ENCODE results near the gene FGFR2. TPM values are rescaled to one million over a fixed set of nuclear protein-coding genes. Genes with fewer than 3 reads are reported as not detected.
A peak's percentile ranks its signal among the peaks of the same experiment; 100 is the strongest.

The FGFR2 gene
- total RNA-seq, 4 donors from 2014 or later = 41.6 to 79.3 (median 60.5) TPM

DNA sequence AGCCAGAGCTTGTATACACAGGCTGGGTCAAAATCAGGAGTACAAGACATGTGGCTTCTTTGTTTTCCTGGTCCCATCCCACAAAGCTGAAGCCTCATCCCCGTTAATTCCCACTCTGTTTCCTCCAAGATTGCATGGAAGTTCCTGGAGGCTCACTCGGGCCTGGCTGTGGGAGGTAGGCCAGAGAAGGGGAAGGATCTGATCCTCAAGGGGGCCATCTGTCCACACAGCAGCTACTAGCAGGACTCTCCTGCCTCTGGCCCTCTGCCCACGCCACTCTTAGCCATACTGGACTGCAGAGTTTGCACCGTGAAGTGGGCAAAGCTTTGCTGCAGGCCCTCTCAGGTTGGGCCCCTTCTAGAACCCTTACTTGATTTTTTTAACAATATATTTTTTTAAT is 160.6 kb downstream of the FGFR2 start:
- TF ChIP-seq, protein P1, sequence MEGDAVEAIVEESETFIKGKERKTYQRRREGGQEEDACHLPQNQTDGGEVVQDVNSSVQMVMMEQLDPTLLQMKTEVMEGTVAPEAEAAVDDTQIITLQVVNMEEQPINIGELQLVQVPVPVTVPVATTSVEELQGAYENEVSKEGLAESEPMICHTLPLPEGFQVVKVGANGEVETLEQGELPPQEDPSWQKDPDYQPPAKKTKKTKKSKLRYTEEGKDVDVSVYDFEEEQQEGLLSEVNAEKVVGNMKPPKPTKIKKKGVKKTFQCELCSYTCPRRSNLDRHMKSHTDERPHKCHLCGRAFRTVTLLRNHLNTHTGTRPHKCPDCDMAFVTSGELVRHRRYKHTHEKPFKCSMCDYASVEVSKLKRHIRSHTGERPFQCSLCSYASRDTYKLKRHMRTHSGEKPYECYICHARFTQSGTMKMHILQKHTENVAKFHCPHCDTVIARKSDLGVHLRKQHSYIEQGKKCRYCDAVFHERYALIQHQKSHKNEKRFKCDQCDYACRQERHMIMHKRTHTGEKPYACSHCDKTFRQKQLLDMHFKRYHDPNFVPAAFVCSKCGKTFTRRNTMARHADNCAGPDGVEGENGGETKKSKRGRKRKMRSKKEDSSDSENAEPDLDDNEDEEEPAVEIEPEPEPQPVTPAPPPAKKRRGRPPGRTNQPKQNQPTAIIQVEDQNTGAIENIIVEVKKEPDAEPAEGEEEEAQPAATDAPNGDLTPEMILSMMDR (IDR thresholded peaks at IDR 0.05) = peak in 1 of 4 experiments; percentile 35
- TF ChIP-seq POLR2A (IDR thresholded peaks at IDR 0.05) = no peak
- no peaks in the 10 kb centered on the region for H3K9me3 ChIP-seq
- peaks cover 3 to 31% (median 4%) of the 10 kb centered on the region in 3 donors for H3K4me1 ChIP-seq
- H3K4me3 ChIP-seq = no peak overlapping the region
- no peaks in the 10 kb centered on the region for H3K36me3 ChIP-seq
- no peak for ATAC-seq
- WGBS, 2 donors (ENCODE audit: low coverage in 1 of 2) = 20 to 43% methylated on average over 1 to 4 of the region's 4 CpGs
- H3K27ac ChIP-seq = peak overlapping the region in 2 of 4 donors; percentile 13 to 30
- H3K27me3 ChIP-seq = no peaks in the 10 kb centered on the region

DNA sequence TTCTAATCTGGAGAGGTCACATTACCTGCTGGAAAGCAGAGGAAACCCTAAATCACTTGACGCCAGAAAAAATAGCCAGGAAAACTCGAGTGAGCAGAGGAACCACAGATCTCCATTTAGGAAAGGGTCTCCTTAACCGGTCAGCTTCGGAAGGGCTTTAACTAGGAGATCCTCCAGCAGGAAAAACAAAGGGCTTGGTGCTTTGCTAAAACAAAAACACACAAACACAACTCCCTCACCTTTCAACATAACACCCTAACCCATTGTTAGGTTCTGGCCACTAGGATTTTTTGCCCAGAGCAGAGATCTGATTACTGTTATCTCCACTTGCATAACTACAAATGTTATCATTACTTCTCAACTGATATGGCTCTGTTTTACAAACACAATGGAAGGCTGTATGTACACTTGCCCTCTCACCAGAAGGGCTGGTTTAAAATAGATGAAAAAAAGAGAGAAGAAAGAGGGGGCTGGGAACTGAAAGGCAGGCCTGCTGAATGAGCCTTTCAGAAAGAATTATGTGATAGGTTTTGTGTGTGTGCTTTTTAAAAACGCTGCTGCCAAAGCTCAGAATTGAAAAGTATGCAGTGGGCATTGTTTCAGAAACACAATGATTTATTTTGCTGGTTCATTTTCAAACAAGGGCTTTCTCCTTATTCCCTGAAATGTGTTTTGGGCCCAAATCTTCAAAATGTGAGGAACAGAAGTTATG is 161.5 kb downstream of the FGFR2 start:
- Histone ChIP-seq H3K27ac (peak overlapping the region in 3 of 4 donors; percentile 13 to 55 (median 30)), H3K4me3 (no peak overlapping the region)
- WGBS, 2 donors (ENCODE audit: low coverage in 1 of 2) = 48 to 70% methylated on average over 5 of the region's 5 CpGs

GRCh38 chr10:121436281-121436629 is 162.0 kb downstream of the FGFR2 start:
- no peak overlapping the region for H3K27ac ChIP-seq
- WGBS, 2 donors (ENCODE audit: low coverage in 1 of 2) = 76 to 84% methylated on average over 3 to 5 of the region's 5 CpGs

More for the DNA sequence above, 161.5 kb downstream of the FGFR2 start:
- Histone ChIP-seq H3K27me3 (no peaks in the 10 kb centered on the region), H3K4me1 (peaks cover 3 to 31% (median 4%) of the 10 kb centered on the region in 3 donors), H3K36me3 (no peaks in the 10 kb centered on the region), H3K9me3 (no peaks in the 10 kb centered on the region)
- no peak for ATAC-seq
- TF ChIP-seq POLR2A (IDR thresholded peaks at IDR 0.05) (no peak), EP300 (IDR thresholded peaks at IDR 0.05) (no peak), POLR2AphosphoS5 (IDR thresholded peaks at IDR 0.05) (no peak)
- TF ChIP-seq, protein P1 (IDR thresholded peaks at IDR 0.05) = no peak

DNA sequence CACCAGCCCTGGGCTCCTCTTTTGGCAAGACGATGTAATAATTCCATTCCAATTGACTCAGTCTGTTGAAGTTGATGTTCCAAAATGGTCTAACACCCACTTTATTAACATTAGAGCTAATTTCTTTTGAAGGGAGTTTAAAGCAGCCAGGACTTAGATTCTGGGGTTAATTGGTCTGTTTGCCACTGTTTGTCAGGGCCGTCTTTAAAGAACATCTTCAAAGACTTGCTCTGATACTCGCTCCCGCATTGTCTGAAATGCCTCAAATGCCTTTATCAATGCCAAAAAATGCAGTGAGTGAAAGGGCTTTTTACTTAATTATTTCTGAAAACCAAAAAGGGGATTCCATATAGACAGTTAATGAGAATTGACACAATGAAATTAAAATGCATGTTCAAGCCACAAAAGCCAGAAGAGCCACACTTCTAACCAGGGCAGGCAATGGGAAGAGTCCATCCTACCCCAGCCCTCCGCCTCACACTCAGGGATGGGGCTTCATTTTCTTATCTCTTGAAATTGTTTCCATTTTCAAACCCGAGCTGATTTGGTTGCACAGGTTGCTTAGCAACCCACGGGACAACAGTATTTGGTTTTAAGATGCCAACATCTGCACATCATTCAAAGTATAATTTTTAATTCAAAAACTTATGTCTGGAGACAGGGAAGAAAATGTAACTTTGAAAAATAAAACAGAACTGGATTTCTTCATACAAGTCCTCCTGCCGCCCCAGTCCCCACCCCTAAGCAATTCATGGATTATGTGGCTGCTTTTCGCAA is 163.0 kb downstream of the FGFR2 start:
- Histone ChIP-seq H3K36me3 (no peaks in the 10 kb centered on the region), H3K9me3 (no peaks in the 10 kb centered on the region), H3K4me1 (peaks cover 3 to 31% (median 4%) of the 10 kb centered on the region in 3 donors), H3K4me3 (no peak overlapping the region), H3K27ac (no peak overlapping the region), H3K27me3 (no peaks in the 10 kb centered on the region)
- ATAC-seq = no peak
- TF ChIP-seq, protein P1 (IDR thresholded peaks at IDR 0.05) = no peak
- no peak for TF ChIP-seq EP300 (IDR thresholded peaks at IDR 0.05)
- no peak for TF ChIP-seq POLR2AphosphoS5 (IDR thresholded peaks at IDR 0.05)
- no peak for TF ChIP-seq POLR2A (IDR thresholded peaks at IDR 0.05)
- WGBS, 2 donors (ENCODE audit: low coverage in 1 of 2) = 36 to 72% methylated on average over 7 to 9 of the region's 9 CpGs

More at GRCh38 chr10:121436281-121436629, 162.0 kb downstream of the FGFR2 start:
- peaks cover 3 to 31% (median 4%) of the 10 kb centered on the region in 3 donors for H3K4me1 ChIP-seq
- H3K9me3 ChIP-seq = no peaks in the 10 kb centered on the region
- H3K36me3 ChIP-seq = no peaks in the 10 kb centered on the region
- H3K4me3 ChIP-seq = no peak overlapping the region
- TF ChIP-seq POLR2A (IDR thresholded peaks at IDR 0.05) (no peak), EP300 (IDR thresholded peaks at IDR 0.05) (no peak), POLR2AphosphoS5 (IDR thresholded peaks at IDR 0.05) (no peak)
- TF ChIP-seq, protein P1 (IDR thresholded peaks at IDR 0.05) = no peak
- no peaks in the 10 kb centered on the region for H3K27me3 ChIP-seq
- ATAC-seq = no peak
